Erythroblast (primary cell): Measurements from ENCODE around the gene PRKAR2B.

ENCODE experiments used
- GATA1 ChIP-seq: IDR thresholded peaks from 2 replicates; pipeline ENCODE4 v1.6.1; 2011; ENCODE audit warnings: low read depth, mild to moderate bottlenecking, control low read depth, low read length, moderate library complexity
- POLR2A ChIP-seq: IDR thresholded peaks from 2 replicates; pipeline ENCODE4 v1.6.1; 2011; ENCODE audit warnings: mild to moderate bottlenecking, low read length

- TF ChIP-seq POLR2A (no peak), GATA1 (no peak)
These were observed 19.6 kb upstream of the PRKAR2B start for GRCh38 chr7:107024906-107025305.
